GM12873 (cell line): ENCODE measurements around the gene PDE3B.

Experiments
- CTCF ChIP-seq: IDR thresholded peaks from 2 replicates; pipeline ENCODE4 v1.5.1; 2012; ENCODE audit warnings: low read depth, mild to moderate bottlenecking, moderate library complexity, low read length, control low read depth; ENCODE audit not compliant: insufficient read depth; ENCODE audit errors: missing control alignments

Gene PDE3B

GRCh38 chr11:14750911-14751310, 107.3 kb downstream of the PDE3B start:
- no peak for TF ChIP-seq CTCF

- no peak for TF ChIP-seq CTCF
These were observed 108.4 kb downstream of the PDE3B start for GRCh38 chr11:14751975-14752407.

- no peak for TF ChIP-seq CTCF
These were observed 111.5 kb downstream of the PDE3B start for GRCh38 chr11:14755140-14755539.

GRCh38 chr11:14756349-14756748, 112.7 kb downstream of the PDE3B start:
- TF ChIP-seq CTCF: no peak

- TF ChIP-seq CTCF: no peak
These were observed 120.6 kb downstream of the PDE3B start for GRCh38 chr11:14764179-14764578.

GRCh38 chr11:14764579-14765527, 121.2 kb downstream of the PDE3B start:
- TF ChIP-seq CTCF: no peak

GRCh38 chr11:14766585-14766984, 123.0 kb downstream of the PDE3B start:
- TF ChIP-seq CTCF: no peak
